B cell (primary cell): ENCODE results near the gene MTCL1. TPM values are rescaled to one million over a fixed set of nuclear protein-coding genes. Genes with fewer than 3 reads are reported as not detected.

Experiments used
- ATAC-seq: fragments of 200-7000 bp; cut with Tn5 transposase; one replicate; pipeline ENCODE4 v1.10.0; 2021; ENCODE audit warnings: low read depth, mild to moderate bottlenecking, moderate number of reproducible peaks, moderate library complexity
- CTCF ChIA-PET: fragments of 350-600 bp; sonication (Branson Sonifier 250); formaldehyde crosslinking; loops from one replicate; lab custom pipeline; 2021; ENCODE audit warnings: antibody characterized with exemption, inconsistent platforms; lab: Charles Lee
- POLR2A ChIA-PET: fragments of 350-600 bp; sonication (Branson Sonifier 250); formaldehyde crosslinking; loops from one replicate; lab custom pipeline; 2021; ENCODE audit warnings: antibody characterized with exemption; lab: Charles Lee
- DNase-seq: peaks from one replicate; pipeline ENCODE4 v3.0.0; 2013
- H2AFZ ChIP-seq: 2 replicates; pipeline ENCODE4 v1.6.1; 2012; ENCODE audit warnings: mild to moderate bottlenecking, low read depth, low read length; ENCODE audit not compliant: insufficient read depth, poor library complexity, severe bottlenecking
- H3K27ac ChIP-seq, 2 donors: 1 replicate in 1 of 2; 2 replicates in 1 of 2; pipeline ENCODE4 v1.5.1; 2012 to 2013; ENCODE audit warnings: low read length in 2 of 2, mild to moderate bottlenecking in 2 of 2, moderate library complexity in 1 of 2
- H3K27me3 ChIP-seq, 4 experiments: fragments of 200-600 bp in 1 of 4; sonication (generic) in 1 of 4; replicated peaks in 1 of 4; 1 replicate in 2 of 4; 2 replicates in 2 of 4; pipeline versions ENCODE4 v1.6.1 to v1.7.0; 2013 to 2016; ENCODE audit warnings: low read length in 3 of 4, mild to moderate bottlenecking in 2 of 4, mixed read lengths in 1 of 4, moderate library complexity in 1 of 4; ENCODE audit not compliant: insufficient read depth in 4 of 4, control insufficient read depth in 3 of 4; ENCODE audit errors: control extremely low read depth in 1 of 4
- H3K36me3 ChIP-seq, 2 experiments: replicated peaks in 1 of 2; 1 replicate in 1 of 2; 2 replicates in 1 of 2; pipeline versions ENCODE4 v1.6.1 to v1.7.1; 2013; ENCODE audit warnings: low read length in 1 of 2; ENCODE audit not compliant: insufficient read depth in 2 of 2, control insufficient read depth in 1 of 2; ENCODE audit errors: control extremely low read depth in 1 of 2, extremely low read depth in 1 of 2
- H3K4me1 ChIP-seq, 2 donors: fragments of 200-600 bp in 1 of 2; sonication (generic) in 1 of 2; 1 replicate in 1 of 2; 2 replicates in 1 of 2; pipeline versions ENCODE4 v1.5.1 to v1.6.1; 2013 to 2017; ENCODE audit warnings: low read length in 2 of 2; ENCODE audit not compliant: control insufficient read depth in 2 of 2, insufficient read depth in 2 of 2
- H3K4me2 ChIP-seq: replicated peaks from 2 replicates; pipeline ENCODE3; 2012; ENCODE audit warnings: mild to moderate bottlenecking, low read depth, low read length; ENCODE audit not compliant: poor library complexity, severe bottlenecking
- H3K4me3 ChIP-seq, 5 experiments: fragments of 200-600 bp in 1 of 5; sonication (generic) in 1 of 5; 1 replicate in 3 of 5; 2 replicates in 2 of 5; pipeline versions ENCODE4 v1.5.1 to v1.7.0; 2011 to 2016; ENCODE audit warnings: low read length in 4 of 5, mild to moderate bottlenecking in 4 of 5, low read depth in 2 of 5, control low read depth in 1 of 5, moderate library complexity in 1 of 5; ENCODE audit not compliant: insufficient read depth in 1 of 5; ENCODE audit errors: control extremely low read depth in 1 of 5, extremely low read depth in 1 of 5
- H3K79me2 ChIP-seq: fragments of 200-600 bp; sonication (generic); one replicate; pipeline ENCODE4 v1.6.0; 2016; ENCODE audit warnings: low read length; ENCODE audit not compliant: control insufficient read depth, insufficient read depth
- H3K9ac ChIP-seq: fragments of 200-600 bp; sonication (generic); 2 replicates; pipeline ENCODE4 v1.6.1; 2017; ENCODE audit warnings: mild to moderate bottlenecking, low read length, moderate library complexity
- H3K9me3 ChIP-seq, 3 donors: one replicate each; pipeline versions ENCODE4 v1.6.1 to v1.7.1; 2013; ENCODE audit warnings: low read length in 2 of 3; ENCODE audit not compliant: control insufficient read depth in 2 of 3, insufficient read depth in 1 of 3; ENCODE audit errors: control extremely low read depth in 1 of 3
- H4K20me1 ChIP-seq: 2 replicates; pipeline ENCODE4 v1.6.0; 2012; ENCODE audit warnings: mild to moderate bottlenecking, low read length; ENCODE audit not compliant: insufficient read depth, control insufficient read depth, poor library complexity, severe bottlenecking
- H3K27ac Mint-ChIP-seq: one replicate; pipeline ENCODE4 v1.8.0; 2021; ENCODE audit warnings: mixed read lengths
- H3K27me3 Mint-ChIP-seq: one replicate; pipeline ENCODE4 v1.8.0; 2021; ENCODE audit warnings: mixed read lengths
- H3K4me1 Mint-ChIP-seq: one replicate; pipeline ENCODE4 v1.8.0; 2021; ENCODE audit warnings: mixed read lengths
- H3K4me3 Mint-ChIP-seq: one replicate; pipeline ENCODE4 v1.8.0; 2021; ENCODE audit warnings: mixed read lengths
- H3K9me3 Mint-ChIP-seq: one replicate; pipeline ENCODE4 v1.8.0; 2022; ENCODE audit warnings: mixed read lengths; ENCODE audit not compliant: insufficient read depth
- CTCF ChIP-seq: fragments of 200-600 bp; IDR thresholded peaks from one replicate; pipeline ENCODE4 v1.8.0; 2022; ENCODE audit warnings: antibody characterized with exemption, mild to moderate bottlenecking
- EZH2 ChIP-seq: IDR thresholded peaks from 2 replicates; pipeline ENCODE4 v1.6.1; 2012; ENCODE audit warnings: borderline replicate concordance, low read depth, mild to moderate bottlenecking, moderate library complexity, low read length; ENCODE audit not compliant: insufficient read depth, poor library complexity, severe bottlenecking
- WGBS: methylation state at CpG from one replicate; pipeline ENCODE4 v1.1.5; 2013; ENCODE audit warnings: missing lambda C conversion rate; ENCODE audit not compliant: insufficient coverage; 5-methylcytosine and 5-hydroxymethylcytosine counted together
- intact Hi-C: fragments of 100-400 bp; cut with micrococcal nuclease; formaldehyde crosslinking; loops from one replicate; pipeline ENCODE4 v1.10.0; 2022
- polyA plus RNA-seq: library from polyadenylated mRNA; depleted of rRNA; stranded (reverse); fragments of >200 nt; gene quantifications from 2 replicates; pipeline ENCODE4 v1.2.3, GENCODE V29; 2012
- total RNA-seq, 2 donors: library from RNA; stranded (reverse); fragments of 120-200 nt in 1 of 2; gene quantifications; 1 replicate in 1 of 2; 2 replicates in 1 of 2; pipeline versions ENCODE4 v1.2.3 to v1.2.4, GENCODE V29; 2013 to 2022

MTCL1 gene
- total and polyA plus RNA-seq, 2 donors (not counting 1 experiment from before 2014, with no cell fraction given) = 2.7 to 5.8 TPM

DNA sequence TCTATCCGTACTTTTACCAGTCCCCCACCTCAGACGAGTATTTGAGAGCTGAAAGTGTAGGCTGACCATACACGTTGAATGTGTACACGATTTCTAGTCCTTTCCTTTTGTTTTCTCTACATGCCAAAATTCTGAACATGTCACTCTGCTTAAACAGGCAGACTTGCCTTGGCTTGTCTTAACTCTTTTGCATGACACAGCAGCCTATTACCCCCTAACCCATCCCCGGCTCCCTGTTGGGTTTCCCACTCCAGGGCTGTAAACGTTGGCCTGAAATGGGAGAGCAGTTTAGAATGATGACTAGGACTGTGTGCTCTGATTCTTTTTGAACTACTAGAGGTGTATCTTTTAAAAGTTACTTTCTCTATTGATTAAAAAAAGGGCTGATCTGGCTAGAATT lies 19.1 kb downstream of the MTCL1 start:
- Histone ChIP-seq H3K79me2 (no peaks in the 10 kb centered on the region), H3K27ac (no peak overlapping the region), H4K20me1 (no peaks in the 10 kb centered on the region), H3K4me1 (peaks cover 0 to 12% of the 10 kb centered on the region in 2 donors), H3K9ac (no peak overlapping the region), H3K9me3 (peaks cover 0 to 4% (median 0%) of the 10 kb centered on the region in 3 donors), H3K4me3 (no peak overlapping the region), H3K4me2 (no peak overlapping the region), H3K36me3 (no peaks in the 10 kb centered on the region), H3K27me3 (no peaks in the 10 kb centered on the region), H2AFZ (no peak overlapping the region)
- DNase-seq (no peak), ATAC-seq (no peak)
- H3K27me3 Mint-ChIP-seq = no peaks in the 10 kb centered on the region
- no peaks in the 10 kb centered on the region for H3K9me3 Mint-ChIP-seq
- POLR2A ChIA-PET = no interaction called here
- WGBS = 75% methylated on average over 4 of the region's 6 CpGs
- no peak overlapping the region for H3K4me3 Mint-ChIP-seq
- H3K4me1 Mint-ChIP-seq = peaks cover 18% of the 10 kb centered on the region
- CTCF ChIA-PET = no interaction called here
- intact Hi-C loops = no loop called here
- H3K27ac Mint-ChIP-seq = no peak overlapping the region
- TF ChIP-seq EZH2 (no peak), CTCF (no peak)

- Histone ChIP-seq H3K4me1 (peaks cover 4 to 16% of the 10 kb centered on the region in 2 donors), H3K9me3 (peaks cover 0 to 4% (median 0%) of the 10 kb centered on the region in 3 donors), H3K36me3 (no peaks in the 10 kb centered on the region), H3K27ac (no peak overlapping the region), H2AFZ (no peak overlapping the region), H3K4me2 (no peak overlapping the region), H3K79me2 (no peaks in the 10 kb centered on the region), H3K4me3 (no peak overlapping the region), H3K9ac (no peak overlapping the region), H4K20me1 (no peaks in the 10 kb centered on the region), H3K27me3 (no peaks in the 10 kb centered on the region)
- H3K27me3 Mint-ChIP-seq = no peaks in the 10 kb centered on the region
- no peak for ATAC-seq
- ChIA-PET CTCF (no interaction called here), POLR2A (no interaction called here)
- H3K4me3 Mint-ChIP-seq = no peak overlapping the region
- no peak for DNase-seq
- peaks cover 26% of the 10 kb centered on the region for H3K4me1 Mint-ChIP-seq
- intact Hi-C loops = no loop called here
- TF ChIP-seq CTCF (no peak), EZH2 (no peak)
- WGBS = no CpG with 5 or more reads among the region's 17 CpGs
- H3K27ac Mint-ChIP-seq = no peak overlapping the region
- no peaks in the 10 kb centered on the region for H3K9me3 Mint-ChIP-seq
These were observed 20.9 kb downstream of the MTCL1 start for GRCh38 chr18:8726281-8726680.
